A549 (cell line): ENCODE results near the gene FRMD8. TPM values are rescaled to one million over a fixed set of nuclear protein-coding genes. Genes with fewer than 3 reads are reported as not detected.

Source experiments
- ATAC-seq, 2 experiments: fragments of 200-7000 bp in 1 of 2; fragments of >200 bp in 1 of 2; cut with Nextera tagmentation in 1 of 2; cut with Tn5 transposase in 1 of 2; 3 replicates each; pipeline versions ENCODE4 v1.8.0 to v1.9.1; 2018 to 2020; ENCODE audit warnings: mild to moderate bottlenecking in 1 of 2, moderate library complexity in 1 of 2
- CTCF ChIA-PET: fragments of 300-600 bp; sonication (Branson Sonifier 250); formaldehyde crosslinking; extraction: SDS; loops from one replicate; lab custom pipeline; 2021; ENCODE audit warnings: antibody characterized with exemption, inconsistent platforms; lab: Yijun Ruan, JAX
- POLR2A ChIA-PET: fragments of 350-600 bp; formaldehyde crosslinking; extraction: SDS; loops from one replicate; lab custom pipeline; 2021; ENCODE audit warnings: antibody characterized with exemption, inconsistent platforms; lab: Yijun Ruan, JAX
- DNase-seq, 2 experiments: peaks; one replicate each; pipeline versions ENCODE4 v3.0.0 to v3.0.0-alpha.2; 2011 to 2016; ENCODE audit warnings: low read depth in 1 of 2, low spot score in 1 of 2
- FAIRE-seq: peaks from 2 replicates; lab custom pipeline; 2011; peaks lifted over from hg19 to GRCh38; lab: Jason Lieb, UNC
- H3K27ac ChIP-seq, 2 experiments: fragments of >200 bp; sonication (Bioruptor Twin); formaldehyde crosslinking; 3 replicates each; pipeline ENCODE4 v1.5.1; 2016 to 2017
- H3K4me1 ChIP-seq: fragments of >200 bp; sonication (Bioruptor Twin); formaldehyde crosslinking; 3 replicates; pipeline ENCODE4 v1.6.1; 2016
- H3K4me2 ChIP-seq: fragments of >200 bp; sonication (Bioruptor Twin); formaldehyde crosslinking; 3 replicates; pipeline ENCODE4 v1.6.1; 2016
- H3K4me3 ChIP-seq: fragments of >200 bp; sonication (Bioruptor Twin); formaldehyde crosslinking; 3 replicates; pipeline ENCODE4 v1.5.1; 2016
- H3K9me3 ChIP-seq: fragments of >200 bp; sonication (Bioruptor Twin); formaldehyde crosslinking; 3 replicates; pipeline ENCODE4 v1.6.1; 2016
- CBX2 ChIP-seq: fragments of 200-600 bp; sonication (generic); IDR thresholded peaks from 2 replicates; pipeline ENCODE4 v1.6.1; 2016; ENCODE audit warnings: low read depth, mild to moderate bottlenecking, borderline replicate concordance
- CEBPB ChIP-seq, 2 experiments: fragments of >200 bp in 1 of 2; sonication (Bioruptor Twin) in 1 of 2; formaldehyde crosslinking in 1 of 2; IDR thresholded peaks; 2 replicates each; pipeline ENCODE4 v1.6.1; 2012 to 2016
- EHMT2 ChIP-seq: fragments of 200-600 bp; sonication (generic); IDR thresholded peaks from 2 replicates; pipeline ENCODE4 v1.6.1; 2016; ENCODE audit warnings: antibody characterized with exemption, low read depth, mild to moderate bottlenecking, moderate library complexity
- FOSL2 ChIP-seq, 2 experiments: fragments of 450-650 bp in 1 of 2; fragments of >200 bp in 1 of 2; sonication (Bioruptor Twin) in 1 of 2; formaldehyde crosslinking; IDR thresholded peaks; 2 replicates each; pipeline versions ENCODE4 v1.5.0 to v1.6.1; 2016 to 2020; ENCODE audit warnings: mild to moderate bottlenecking in 1 of 2, moderate library complexity in 1 of 2
- HOXB13 ChIP-seq: fragments of 250-450 bp; sonication (Bioruptor Pico); IDR thresholded peaks from 2 replicates; pipeline ENCODE4 v1.5.0; 2020; ENCODE audit warnings: low read depth, mild to moderate bottlenecking, moderate library complexity
- JUN ChIP-seq, 2 experiments: fragments of >200 bp; sonication (Bioruptor Twin); formaldehyde crosslinking; IDR thresholded peaks; 2 replicates in 1 of 2; 3 replicates in 1 of 2; pipeline ENCODE4 v1.6.1; 2016 to 2017
- KDM1A ChIP-seq: fragments of 200-600 bp; sonication (generic); IDR thresholded peaks from 2 replicates; pipeline ENCODE4 v1.6.1; 2016; ENCODE audit warnings: low read depth, mild to moderate bottlenecking
- POLR2A ChIP-seq: IDR thresholded peaks from 2 replicates; pipeline ENCODE4 v1.6.1; 2012; ENCODE audit warnings: mild to moderate bottlenecking, low read length
- TFCP2L1 ChIP-seq: fragments of 250-450 bp; sonication (Bioruptor Pico); IDR thresholded peaks from 2 replicates; pipeline ENCODE4 v1.5.0; 2021; ENCODE audit warnings: mild to moderate bottlenecking
- WGBS: methylation state at CpG from one replicate; pipeline ENCODE4 v1.1.6; 2017; ENCODE audit errors: missing lambda C conversion rate; 5-methylcytosine and 5-hydroxymethylcytosine counted together
- polyA plus RNA-seq, 4 experiments: library from polyadenylated mRNA; depleted of rRNA in 3 of 4; stranded (reverse); fragments of >200 nt; fragmentation: RNase III in 1 of 4; extraction: RNeasy Plus Mini Kit Qiagen cat#74134 plus additional on column Dnase treatment in 1 of 4; gene quantifications; 2 replicates in 3 of 4; 3 replicates in 1 of 4; pipeline ENCODE4 v1.2.3, GENCODE V29; 2011 to 2017
- small RNA-seq, 6 experiments: library from RNA; depleted of rRNA; stranded (forward); fragments of <200 nt; gene quantifications; one replicate each; pipeline ENCODE3, GENCODE V24; 2012
- TF ChIP-seq, protein P1 (sequence below): IDR thresholded peaks from 2 replicates; pipeline ENCODE4 v1.6.1; 2012
- TF ChIP-seq, protein P2 (sequence below): fragments of 250-450 bp; sonication (Bioruptor Pico); IDR thresholded peaks from 2 replicates; pipeline ENCODE4 v1.5.0; 2021; ENCODE audit warnings: mild to moderate bottlenecking, moderate library complexity, borderline replicate concordance
- TF ChIP-seq, protein P3 (sequence below): fragments of >200 bp; sonication (Bioruptor Twin); formaldehyde crosslinking; IDR thresholded peaks from 3 replicates; pipeline ENCODE4 v1.5.1; 2016

FRMD8 gene
- polyA plus RNA-seq, 2 of the 4 experiments (the other 2 are of a cell fraction): 12.9 to 20.0 TPM

DNA sequence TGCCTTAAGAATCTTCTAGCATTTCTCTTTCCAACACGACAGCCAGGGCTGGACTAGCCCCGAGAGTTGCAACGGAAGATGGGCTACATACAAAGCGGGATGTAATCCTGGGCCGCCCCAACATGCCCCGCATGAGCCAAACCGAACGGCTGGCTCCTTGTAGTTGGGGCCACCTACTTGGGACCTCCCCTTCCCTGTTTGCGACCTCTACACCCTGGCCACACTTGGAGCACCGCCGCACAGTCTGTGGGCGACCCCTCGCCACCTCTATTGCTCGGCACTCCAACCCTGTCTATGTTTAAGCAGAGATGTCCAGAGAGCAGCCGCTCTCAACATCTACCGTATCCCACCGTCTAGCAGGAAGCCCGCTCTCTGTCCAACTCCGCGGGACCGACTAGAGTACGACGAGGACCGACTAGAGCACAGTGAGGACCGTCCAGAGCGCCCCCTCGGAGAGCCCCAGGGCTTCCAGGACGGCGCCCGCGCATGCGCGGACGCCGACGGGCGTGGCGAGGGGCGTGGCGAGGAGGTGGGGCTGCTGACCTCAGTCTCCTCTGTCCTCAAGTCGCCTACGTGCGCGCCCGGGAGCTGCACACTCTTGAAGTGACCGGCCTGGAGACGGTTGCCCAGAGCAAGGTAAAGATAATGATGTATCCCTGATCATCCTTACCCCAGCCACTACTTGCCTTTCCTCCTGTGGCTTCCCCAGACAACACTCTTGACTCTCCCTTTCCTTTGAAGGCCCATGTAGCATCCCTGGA lies 68.4 kb downstream of the FRMD8 start (continued):
- TF ChIP-seq, protein P1, sequence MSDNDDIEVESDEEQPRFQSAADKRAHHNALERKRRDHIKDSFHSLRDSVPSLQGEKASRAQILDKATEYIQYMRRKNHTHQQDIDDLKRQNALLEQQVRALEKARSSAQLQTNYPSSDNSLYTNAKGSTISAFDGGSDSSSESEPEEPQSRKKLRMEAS: peak; percentile 65
- peak; percentile 61 to 81; a peak in 4 of 5 replicates for TF ChIP-seq JUN (IDR thresholded peaks at IDR 0.05)
- TF ChIP-seq CEBPB (IDR thresholded peaks at IDR 0.05): no peak
- TF ChIP-seq, protein P2, sequence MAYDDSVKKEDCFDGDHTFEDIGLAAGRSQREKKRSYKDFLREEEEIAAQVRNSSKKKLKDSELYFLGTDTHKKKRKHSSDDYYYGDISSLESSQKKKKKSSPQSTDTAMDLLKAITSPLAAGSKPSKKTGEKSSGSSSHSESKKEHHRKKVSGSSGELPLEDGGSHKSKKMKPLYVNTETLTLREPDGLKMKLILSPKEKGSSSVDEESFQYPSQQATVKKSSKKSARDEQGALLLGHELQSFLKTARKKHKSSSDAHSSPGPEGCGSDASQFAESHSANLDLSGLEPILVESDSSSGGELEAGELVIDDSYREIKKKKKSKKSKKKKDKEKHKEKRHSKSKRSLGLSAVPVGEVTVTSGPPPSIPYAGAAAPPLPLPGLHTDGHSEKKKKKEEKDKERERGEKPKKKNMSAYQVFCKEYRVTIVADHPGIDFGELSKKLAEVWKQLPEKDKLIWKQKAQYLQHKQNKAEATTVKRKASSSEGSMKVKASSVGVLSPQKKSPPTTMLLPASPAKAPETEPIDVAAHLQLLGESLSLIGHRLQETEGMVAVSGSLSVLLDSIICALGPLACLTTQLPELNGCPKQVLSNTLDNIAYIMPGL (CRISPR knock-in tag): no peak
- TF ChIP-seq, protein P3, sequence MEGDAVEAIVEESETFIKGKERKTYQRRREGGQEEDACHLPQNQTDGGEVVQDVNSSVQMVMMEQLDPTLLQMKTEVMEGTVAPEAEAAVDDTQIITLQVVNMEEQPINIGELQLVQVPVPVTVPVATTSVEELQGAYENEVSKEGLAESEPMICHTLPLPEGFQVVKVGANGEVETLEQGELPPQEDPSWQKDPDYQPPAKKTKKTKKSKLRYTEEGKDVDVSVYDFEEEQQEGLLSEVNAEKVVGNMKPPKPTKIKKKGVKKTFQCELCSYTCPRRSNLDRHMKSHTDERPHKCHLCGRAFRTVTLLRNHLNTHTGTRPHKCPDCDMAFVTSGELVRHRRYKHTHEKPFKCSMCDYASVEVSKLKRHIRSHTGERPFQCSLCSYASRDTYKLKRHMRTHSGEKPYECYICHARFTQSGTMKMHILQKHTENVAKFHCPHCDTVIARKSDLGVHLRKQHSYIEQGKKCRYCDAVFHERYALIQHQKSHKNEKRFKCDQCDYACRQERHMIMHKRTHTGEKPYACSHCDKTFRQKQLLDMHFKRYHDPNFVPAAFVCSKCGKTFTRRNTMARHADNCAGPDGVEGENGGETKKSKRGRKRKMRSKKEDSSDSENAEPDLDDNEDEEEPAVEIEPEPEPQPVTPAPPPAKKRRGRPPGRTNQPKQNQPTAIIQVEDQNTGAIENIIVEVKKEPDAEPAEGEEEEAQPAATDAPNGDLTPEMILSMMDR: peak; percentile 37; the same call in 1 of the 3 replicates
- TF ChIP-seq TFCP2L1 (CRISPR knock-in tag): no peak
- TF ChIP-seq, all 56 proteins: peak for 7

DNA sequence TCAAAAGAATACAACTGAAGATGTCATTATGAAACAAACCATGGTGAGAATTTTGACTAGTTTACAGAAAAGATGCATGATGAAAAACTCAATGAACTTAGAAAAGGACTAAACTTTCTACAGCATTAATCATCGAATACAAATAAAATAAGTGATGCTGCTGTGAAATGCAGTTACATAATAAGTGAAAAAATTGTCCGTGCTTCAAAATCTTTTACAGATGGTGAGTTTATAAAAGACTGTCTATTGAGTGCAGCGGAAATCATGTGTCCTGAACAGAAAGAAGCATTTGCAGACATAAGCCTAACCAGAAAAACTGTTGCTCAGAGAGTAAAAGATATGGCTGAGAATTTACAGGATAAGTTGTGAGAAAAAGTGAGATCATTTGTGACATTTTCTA lies 70.0 kb downstream of the FRMD8 start:
- CTCF ChIA-PET: interaction anchor here (6.8 kb wide), 1 partner anchor 14 kb away, joined by 57 read pairs; no protein-coding TSS in a partner anchor
- no peak overlapping the region for H3K4me3 ChIP-seq
- peak overlapping the region; percentile 99 for H3K4me2 ChIP-seq
- H3K9me3 ChIP-seq: no peaks in the 10 kb centered on the region
- DNase-seq (no peak), FAIRE-seq (no peak), ATAC-seq (no peak)
- POLR2A ChIA-PET: no interaction called here
- TF ChIP-seq CBX2 (no peak), POLR2A (no peak), TFCP2L1 (CRISPR knock-in tag) (no peak), EHMT2 (no peak)
- H3K4me1 ChIP-seq: peaks cover 37% of the 10 kb centered on the region
- no peak overlapping the region for H3K27ac ChIP-seq
- 91% methylated on average over 3 of the region's 3 CpGs for WGBS

DNA sequence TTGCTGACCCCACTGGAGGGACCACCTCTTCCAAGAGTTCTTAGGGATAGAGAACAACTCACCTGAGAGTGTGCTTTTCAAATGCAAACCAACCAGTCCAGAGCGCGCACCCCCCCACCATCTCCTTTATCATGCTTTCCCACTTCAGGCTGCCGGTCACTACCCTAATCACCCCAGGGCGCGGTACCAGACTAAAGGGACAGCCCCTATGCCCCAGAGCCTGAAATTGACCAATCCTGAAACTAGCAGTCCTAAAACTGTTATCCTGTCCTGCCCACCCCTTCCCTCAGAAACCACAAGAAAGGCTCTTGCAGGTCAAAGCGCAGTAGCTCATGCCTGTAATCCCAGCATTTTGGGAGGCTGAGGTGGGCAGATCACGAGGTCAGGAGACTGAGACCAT lies 73.1 kb downstream of the FRMD8 start:
- Histone ChIP-seq H3K27ac (no peak overlapping the region), H3K9me3 (no peaks in the 10 kb centered on the region), H3K4me2 (no peak overlapping the region), H3K4me1 (peaks cover 14% of the 10 kb centered on the region), H3K4me3 (no peak overlapping the region)
- ATAC-seq (no peak), DNase-seq (no peak), FAIRE-seq (no peak)
- ChIA-PET CTCF (interaction anchor here (1.1 to 25.6 kb wide), 7 partner anchors 11 to 89 kb away, joined by 3 to 947 read pairs (median 5); partner anchors contain the start of gene MALAT1), POLR2A (no interaction called here)
- TF ChIP-seq KDM1A (no peak), FOSL2 (IDR thresholded peaks at IDR 0.05) (no peak), FOSL2 (CRISPR knock-in tag; IDR thresholded peaks at IDR 0.05) (no peak), HOXB13 (CRISPR knock-in tag) (no peak)
- 93% methylated on average over 7 of the region's 7 CpGs for WGBS

Small RNAs within 50 kb of the gene (small RNA-seq; reads per million reads assigned to genes)
- 0 reads per million in 6 experiments for gene RF01684

Other genes starting within 250 kb of the FRMD8 start
- not detected in 2 replicates for gene SPDYC, start 216.4 kb upstream of the FRMD8 start, polyA plus RNA-seq (2011; rRNA removed)
- gene SPDYC, start 216.4 kb upstream of the FRMD8 start, polyA plus RNA-seq (2017; fragmentation: RNase III; extraction: RNeasy Plus Mini Kit Qiagen cat#74134 plus additional on column Dnase treatment): not detected in 3 replicates
- 63.7 and 72.6 TPM in 2 replicates for gene CAPN1, start 204.7 kb upstream of the FRMD8 start, polyA plus RNA-seq (2011; rRNA removed)
- gene CAPN1, start 204.7 kb upstream of the FRMD8 start, polyA plus RNA-seq (2017; fragmentation: RNase III; extraction: RNeasy Plus Mini Kit Qiagen cat#74134 plus additional on column Dnase treatment): 87.9 to 98.6 TPM (median 93.1 TPM) in 3 replicates
- 52.3 and 55.6 TPM in 2 replicates for gene POLA2, start 124.7 kb upstream of the FRMD8 start, polyA plus RNA-seq (2011; rRNA removed)
- 33.8 to 34.5 TPM (median 34.1 TPM) in 3 replicates for gene POLA2, start 124.7 kb upstream of the FRMD8 start, polyA plus RNA-seq (2017; fragmentation: RNase III; extraction: RNeasy Plus Mini Kit Qiagen cat#74134 plus additional on column Dnase treatment)
- gene CDC42EP2, start 71.8 kb upstream of the FRMD8 start, polyA plus RNA-seq (2011; rRNA removed): 3.0 and 3.7 TPM in 2 replicates
- gene CDC42EP2, start 71.8 kb upstream of the FRMD8 start, polyA plus RNA-seq (2017; fragmentation: RNase III; extraction: RNeasy Plus Mini Kit Qiagen cat#74134 plus additional on column Dnase treatment): 8.0 to 10.1 TPM (median 8.5 TPM) in 3 replicates
- 35.6 and 36.3 TPM in 2 replicates for gene DPF2, start 52.8 kb upstream of the FRMD8 start, polyA plus RNA-seq (2011; rRNA removed)
- gene DPF2, start 52.8 kb upstream of the FRMD8 start, polyA plus RNA-seq (2017; fragmentation: RNase III; extraction: RNeasy Plus Mini Kit Qiagen cat#74134 plus additional on column Dnase treatment): 34.8 to 39.8 TPM (median 35.7 TPM) in 3 replicates
- 0.30 and 0.37 TPM in 2 replicates for gene TIGD3, start 31.9 kb upstream of the FRMD8 start, polyA plus RNA-seq (2011; rRNA removed)
- 0.54 to 0.71 TPM (median 0.66 TPM) in 3 replicates for gene TIGD3, start 31.9 kb upstream of the FRMD8 start, polyA plus RNA-seq (2017; fragmentation: RNase III; extraction: RNeasy Plus Mini Kit Qiagen cat#74134 plus additional on column Dnase treatment)
- gene SLC25A45, start 4.0 kb upstream of the FRMD8 start, polyA plus RNA-seq (2011; rRNA removed): 3.1 and 4.9 TPM in 2 replicates
- 7.9 to 8.6 TPM (median 8.1 TPM) in 3 replicates for gene SLC25A45, start 4.0 kb upstream of the FRMD8 start, polyA plus RNA-seq (2017; fragmentation: RNase III; extraction: RNeasy Plus Mini Kit Qiagen cat#74134 plus additional on column Dnase treatment)
- 181 and 314 TPM in 2 replicates for gene NEAT1, start 36.2 kb downstream of the FRMD8 start, polyA plus RNA-seq (2011; rRNA removed)
- gene NEAT1, start 36.2 kb downstream of the FRMD8 start, polyA plus RNA-seq (2017; fragmentation: RNase III; extraction: RNeasy Plus Mini Kit Qiagen cat#74134 plus additional on column Dnase treatment): 1,009 to 1,407 TPM (median 1,223 TPM) in 3 replicates
- 1,041 and 1,340 TPM in 2 replicates for gene MALAT1, start 112.4 kb downstream of the FRMD8 start, polyA plus RNA-seq (2011; rRNA removed)
- 167 to 203 TPM (median 188 TPM) in 3 replicates for gene MALAT1, start 112.4 kb downstream of the FRMD8 start, polyA plus RNA-seq (2017; fragmentation: RNase III; extraction: RNeasy Plus Mini Kit Qiagen cat#74134 plus additional on column Dnase treatment)
- gene SCYL1, start 138.4 kb downstream of the FRMD8 start, polyA plus RNA-seq (2011; rRNA removed): 30.8 and 33.6 TPM in 2 replicates
- gene SCYL1, start 138.4 kb downstream of the FRMD8 start, polyA plus RNA-seq (2017; fragmentation: RNase III; extraction: RNeasy Plus Mini Kit Qiagen cat#74134 plus additional on column Dnase treatment): 41.8 to 46.8 TPM (median 45.9 TPM) in 3 replicates
- gene LTBP3, start 171.7 kb downstream of the FRMD8 start, polyA plus RNA-seq (2011; rRNA removed): 28.6 and 39.9 TPM in 2 replicates
- 107 to 134 TPM (median 123 TPM) in 3 replicates for gene LTBP3, start 171.7 kb downstream of the FRMD8 start, polyA plus RNA-seq (2017; fragmentation: RNase III; extraction: RNeasy Plus Mini Kit Qiagen cat#74134 plus additional on column Dnase treatment)
- 28.2 and 32.3 TPM in 2 replicates for gene ZNRD2, start 183.8 kb downstream of the FRMD8 start, polyA plus RNA-seq (2011; rRNA removed)
- gene ZNRD2, start 183.8 kb downstream of the FRMD8 start, polyA plus RNA-seq (2017; fragmentation: RNase III; extraction: RNeasy Plus Mini Kit Qiagen cat#74134 plus additional on column Dnase treatment): 66.1 to 68.2 TPM (median 68.1 TPM) in 3 replicates
- gene FAM89B, start 185.9 kb downstream of the FRMD8 start, polyA plus RNA-seq (2011; rRNA removed): 13.5 and 16.9 TPM in 2 replicates
- 18.6 to 23.9 TPM (median 23.1 TPM) in 3 replicates for gene FAM89B, start 185.9 kb downstream of the FRMD8 start, polyA plus RNA-seq (2017; fragmentation: RNase III; extraction: RNeasy Plus Mini Kit Qiagen cat#74134 plus additional on column Dnase treatment)
- gene EHBP1L1, start 189.4 kb downstream of the FRMD8 start, polyA plus RNA-seq (2011; rRNA removed): 11.6 and 13.8 TPM in 2 replicates
- gene EHBP1L1, start 189.4 kb downstream of the FRMD8 start, polyA plus RNA-seq (2017; fragmentation: RNase III; extraction: RNeasy Plus Mini Kit Qiagen cat#74134 plus additional on column Dnase treatment): 39.8 to 46.0 TPM (median 43.8 TPM) in 3 replicates
- gene KCNK7, start 209.2 kb downstream of the FRMD8 start, polyA plus RNA-seq (2011; rRNA removed): 0.11 and 0.13 TPM in 2 replicates
- gene KCNK7, start 209.2 kb downstream of the FRMD8 start, polyA plus RNA-seq (2017; fragmentation: RNase III; extraction: RNeasy Plus Mini Kit Qiagen cat#74134 plus additional on column Dnase treatment): 0.49 to 0.50 TPM (median 0.50 TPM) in 3 replicates
- 16.7 and 18.1 TPM in 2 replicates for gene MAP3K11, start 227.6 kb downstream of the FRMD8 start, polyA plus RNA-seq (2011; rRNA removed)
- 30.9 to 34.9 TPM (median 34.5 TPM) in 3 replicates for gene MAP3K11, start 227.6 kb downstream of the FRMD8 start, polyA plus RNA-seq (2017; fragmentation: RNase III; extraction: RNeasy Plus Mini Kit Qiagen cat#74134 plus additional on column Dnase treatment)
- gene PCNX3, start 229.1 kb downstream of the FRMD8 start, polyA plus RNA-seq (2011; rRNA removed): 14.2 and 17.2 TPM in 2 replicates
- 26.6 to 30.8 TPM (median 29.7 TPM) in 3 replicates for gene PCNX3, start 229.1 kb downstream of the FRMD8 start, polyA plus RNA-seq (2017; fragmentation: RNase III; extraction: RNeasy Plus Mini Kit Qiagen cat#74134 plus additional on column Dnase treatment)